Heart left ventricle (tissue), 16 donors: ENCODE data around the gene MICAL3. TPM values are rescaled to one million over a fixed set of nuclear protein-coding genes. Genes with fewer than 3 reads are reported as not detected.

Experiments
- ATAC-seq, 4 donors: fragments of 200-7000 bp; cut with Tn5 transposase; one replicate each; pipeline ENCODE4 v1.9.1; 2020 to 2022; ENCODE audit warnings: moderate library complexity in 4 of 4, mild to moderate bottlenecking in 3 of 4, moderate number of reproducible peaks in 1 of 4
- DNase-seq, 5 donors: peaks; one replicate each; pipeline ENCODE4 v3.0.0-alpha.2; 2020
- H3K27ac ChIP-seq, 12 donors: fragments of 200-600 bp; sonication (generic) in 4 of 12; one replicate each; pipeline versions ENCODE4 v1.5.0 to v1.8.0; 2016 to 2022; ENCODE audit warnings: mild to moderate bottlenecking in 2 of 12
- H3K27me3 ChIP-seq, 9 donors: fragments of 200-600 bp; sonication (generic) in 2 of 9; one replicate each; pipeline versions ENCODE4 v1.5.1 to v1.8.0; 2016 to 2022; ENCODE audit warnings: mild to moderate bottlenecking in 3 of 9
- H3K36me3 ChIP-seq, 9 donors: fragments of 200-600 bp; sonication (generic) in 2 of 9; one replicate each; pipeline versions ENCODE4 v1.5.0 to v1.8.0; 2018 to 2022; ENCODE audit warnings: mild to moderate bottlenecking in 2 of 9
- H3K4me1 ChIP-seq, 12 donors: fragments of 200-600 bp; sonication (generic) in 4 of 12; one replicate each; pipeline versions ENCODE4 v1.5.0 to v1.8.0; 2016 to 2022; ENCODE audit warnings: mild to moderate bottlenecking in 3 of 12
- H3K4me3 ChIP-seq, 12 donors: fragments of 200-600 bp; sonication (generic) in 4 of 12; one replicate each; pipeline versions ENCODE4 v1.5.0 to v1.8.0; 2017 to 2022; ENCODE audit warnings: mild to moderate bottlenecking in 9 of 12, moderate library complexity in 4 of 12
- H3K9me3 ChIP-seq, 12 donors: fragments of 200-600 bp; sonication (generic) in 4 of 12; one replicate each; pipeline versions ENCODE4 v1.5.0 to v1.8.0; 2016 to 2022; ENCODE audit warnings: mild to moderate bottlenecking in 1 of 12
- POLR2A ChIP-seq, 2 donors: fragments of 450-650 bp; IDR thresholded peaks; one replicate each; pipeline ENCODE4 v1.6.1; 2017; ENCODE audit warnings: antibody characterized with exemption in 2 of 2, mild to moderate bottlenecking in 2 of 2, moderate library complexity in 2 of 2
- WGBS, 4 donors: extraction: QIAGEN DNeasy Blood & Tissue Kit in 2 of 4; methylation state at CpG; one replicate each; pipeline versions ENCODE4 v1.1.5 to v1.1.7; 2013 to 2018; 5-methylcytosine and 5-hydroxymethylcytosine counted together
- intact Hi-C, 10 donors: fragments of 100-400 bp; cut with DNase I; formaldehyde crosslinking; loops; one replicate each; pipeline versions ENCODE4 v1.11.1 to v1.14.2; 2022
- polyA plus RNA-seq, 2 donors: library from polyadenylated mRNA; stranded (reverse); fragments of 200-250 nt; gene quantifications; one replicate each; pipeline ENCODE4 v1.2.3, GENCODE V29; 2013
- total RNA-seq, 9 donors: library from RNA; depleted of rRNA in 2 of 9; stranded (reverse); fragments of >200 nt in 2 of 9; fragmentation: NEBNext Ultra II Directional in 3 of 9; extraction: Animal tissue kit (Norgen Biotek cat#: 25700) in 3 of 9; gene quantifications; one replicate each; pipeline versions ENCODE4 v1.1.0 to v1.2.4, GENCODE V29; 2016 to 2023
- TF ChIP-seq, protein P1 (sequence below), 12 donors: fragments of 200-600 bp; sonication (generic) in 4 of 12; IDR thresholded peaks; one replicate each; pipeline versions ENCODE4 v1.5.0 to v1.8.0; 2018 to 2022; ENCODE audit warnings: antibody characterized with exemption in 12 of 12, mild to moderate bottlenecking in 5 of 12
- donor health status: ischemic (EF 13 %, LVEDD 7.1; RV severe dilation, severe dysfunction).
- donor health status: healthy with polysubstance abuse.
- donor health status: DM: no; HTN: yes; CAD: no.
- donor health status: DM: no; HTN: no; CAD: no.
- donor health status: ischemic (EF 25% LVEDD 6.9; RV normal size, moderate dysfunction).
- donor health status: ischemic (EF 25% LVEDD 5.7; RV mildly dilated, moderate dysfunction).
- donor health status: healthy.
- donor health status: DM: yes; HTN: yes; CAD: no.
- donor health status: ischemic (EF 35%, LVEDD 5.7; RV mildly dilated, moderate dysfunction).
- donor health status: nonischemic (EF 11% LVEDD 7.7; RV severe dilation, severe dysfunction).
- donor health status: DM: yes; HTN: yes; CAD: no.
- donor health status: PGD.
- donor health status: ischemic (EF 29% LVEDD 5.4; RV normal size, mild dysfunction).
- donor health status: nonischemic (EF 23%, LVEDD 6.1; RV moderate dilation, normal function).

Gene MICAL3
- total and polyA plus RNA-seq, 11 donors, result 41.3 to 125 (median 83.3) TPM

DNA sequence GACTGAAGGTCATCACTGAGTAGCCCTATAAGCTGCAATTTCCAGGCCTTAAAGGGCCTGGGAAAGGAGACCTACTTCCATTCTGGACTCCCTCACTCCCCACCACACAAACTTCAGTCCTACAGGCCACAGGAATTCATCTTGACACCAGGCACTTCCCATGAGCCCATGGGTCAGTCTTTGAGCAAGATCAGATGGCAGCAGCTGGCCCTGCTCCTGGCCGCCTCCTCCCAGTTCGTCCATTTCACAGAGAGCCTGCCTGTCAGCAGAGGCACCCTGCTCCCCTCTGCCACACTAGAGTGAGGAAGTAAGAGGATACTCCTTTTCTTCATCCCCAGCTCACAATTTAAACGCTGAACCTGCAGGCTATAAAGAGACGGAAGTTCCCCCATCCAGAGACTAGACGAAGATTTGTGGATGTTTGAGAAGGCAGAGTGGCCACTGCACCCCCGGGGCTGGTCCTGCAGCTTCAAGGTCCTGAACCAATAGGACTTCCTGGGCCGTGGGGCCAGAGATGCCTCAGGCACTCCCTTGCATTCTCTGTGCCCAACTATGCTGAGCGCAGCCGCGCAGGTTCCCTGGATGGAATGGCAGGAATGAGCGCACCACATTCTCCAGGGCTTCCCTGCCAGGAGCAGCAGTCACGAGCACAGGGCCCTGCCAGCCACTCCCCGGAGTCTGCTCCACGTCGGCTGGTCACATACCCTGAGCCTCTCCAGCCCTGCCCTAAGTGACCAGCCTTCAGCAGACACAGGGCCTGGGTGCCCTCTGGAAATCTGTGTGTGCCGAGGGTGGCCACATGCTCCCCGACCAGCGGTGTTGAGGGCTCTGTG is 216.6 kb downstream of the MICAL3 start:
- Histone ChIP-seq H3K27ac (peak overlapping the region in 11 of 12 donors; percentile 31 to 82 (median 69)), H3K4me1 (peaks cover 0 to 36% (median 9%) of the 10 kb centered on the region in 12 donors), H3K27me3 (no peaks in the 10 kb centered on the region), H3K9me3 (no peaks in the 10 kb centered on the region), H3K4me3 (no peak overlapping the region), H3K36me3 (peaks cover 0 to 95% (median 71%) of the 10 kb centered on the region in 9 donors)
- TF ChIP-seq, protein P1, sequence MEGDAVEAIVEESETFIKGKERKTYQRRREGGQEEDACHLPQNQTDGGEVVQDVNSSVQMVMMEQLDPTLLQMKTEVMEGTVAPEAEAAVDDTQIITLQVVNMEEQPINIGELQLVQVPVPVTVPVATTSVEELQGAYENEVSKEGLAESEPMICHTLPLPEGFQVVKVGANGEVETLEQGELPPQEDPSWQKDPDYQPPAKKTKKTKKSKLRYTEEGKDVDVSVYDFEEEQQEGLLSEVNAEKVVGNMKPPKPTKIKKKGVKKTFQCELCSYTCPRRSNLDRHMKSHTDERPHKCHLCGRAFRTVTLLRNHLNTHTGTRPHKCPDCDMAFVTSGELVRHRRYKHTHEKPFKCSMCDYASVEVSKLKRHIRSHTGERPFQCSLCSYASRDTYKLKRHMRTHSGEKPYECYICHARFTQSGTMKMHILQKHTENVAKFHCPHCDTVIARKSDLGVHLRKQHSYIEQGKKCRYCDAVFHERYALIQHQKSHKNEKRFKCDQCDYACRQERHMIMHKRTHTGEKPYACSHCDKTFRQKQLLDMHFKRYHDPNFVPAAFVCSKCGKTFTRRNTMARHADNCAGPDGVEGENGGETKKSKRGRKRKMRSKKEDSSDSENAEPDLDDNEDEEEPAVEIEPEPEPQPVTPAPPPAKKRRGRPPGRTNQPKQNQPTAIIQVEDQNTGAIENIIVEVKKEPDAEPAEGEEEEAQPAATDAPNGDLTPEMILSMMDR (IDR thresholded peaks at IDR 0.05), result no peak
- TF ChIP-seq POLR2A (IDR thresholded peaks at IDR 0.05), result no peak
- 51 to 71% (median 68%) methylated on average over 9 to 18 of the region's 18 CpGs for WGBS, 4 donors
- intact Hi-C loops, result loop anchor here in 1 of 10 donors (10.0 kb wide), 1 partner anchor 63 kb away; no protein-coding TSS in a partner anchor
- DNase-seq, result peak; percentile 63 to 88 (median 75)
- ATAC-seq, result peak; percentile 72 to 93 (median 82)

GRCh38 chr22:17807086-17807485 is 217.3 kb downstream of the MICAL3 start:
- Histone ChIP-seq H3K36me3 (peaks cover 0 to 93% (median 65%) of the 10 kb centered on the region in 9 donors), H3K9me3 (no peaks in the 10 kb centered on the region), H3K4me1 (peaks cover 0 to 36% (median 9%) of the 10 kb centered on the region in 12 donors), H3K4me3 (no peak overlapping the region), H3K27ac (peak overlapping the region in 4 of 12 donors; percentile 12 to 82 (median 52)), H3K27me3 (no peaks in the 10 kb centered on the region)
- 94 to 98% (median 95%) methylated on average over 10 of the region's 10 CpGs for WGBS, 4 donors
- intact Hi-C loops, result loop anchor here in 1 of 10 donors (10.0 kb wide), 1 partner anchor 62 kb away; no protein-coding TSS in a partner anchor
- DNase-seq, result no peak
- ATAC-seq, result no peak
- TF ChIP-seq, protein P1 (IDR thresholded peaks at IDR 0.05), result no peak
- no peak for TF ChIP-seq POLR2A (IDR thresholded peaks at IDR 0.05)

DNA sequence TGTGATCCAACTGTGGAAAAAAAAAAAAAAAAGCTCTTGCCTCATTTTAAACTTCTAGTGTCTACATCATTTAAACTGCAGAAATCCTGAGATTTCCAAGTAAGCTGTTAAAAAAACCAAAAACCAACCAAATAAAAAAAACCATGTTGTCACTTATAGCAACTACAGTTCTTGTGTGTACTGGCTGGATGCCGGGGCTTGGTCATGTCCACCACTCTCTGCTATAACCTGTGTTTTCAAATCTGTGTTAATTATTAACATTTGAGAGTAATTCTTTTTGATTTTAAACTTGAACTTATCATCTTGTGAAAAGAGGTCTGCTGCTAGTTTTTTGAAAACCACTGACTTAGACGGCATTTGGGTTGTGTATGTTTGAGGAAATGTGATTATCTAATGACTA is 217.9 kb downstream of the MICAL3 start:
- H3K4me1 ChIP-seq, result peaks cover 0 to 36% (median 9%) of the 10 kb centered on the region in 12 donors
- no peak overlapping the region for H3K4me3 ChIP-seq
- TF ChIP-seq, protein P1 (IDR thresholded peaks at IDR 0.05), result no peak
- TF ChIP-seq POLR2A (IDR thresholded peaks at IDR 0.05), result no peak
- H3K27ac ChIP-seq, result no peak overlapping the region
- no peaks in the 10 kb centered on the region for H3K9me3 ChIP-seq
- ATAC-seq (no peak), DNase-seq (no peak)
- 47 to 94% (median 93%) methylated on average over 2 of the region's 2 CpGs for WGBS, 4 donors
- intact Hi-C loops, result loop anchor here in 1 of 10 donors (10.0 kb wide), 1 partner anchor 62 kb away; no protein-coding TSS in a partner anchor
- H3K36me3 ChIP-seq, result peaks cover 0 to 87% (median 58%) of the 10 kb centered on the region in 9 donors
- no peaks in the 10 kb centered on the region for H3K27me3 ChIP-seq
